Stimulated activated CD4-positive, alpha-beta T cell treated with anti-CD3 and anti-CD28 coated beads, TNF-alpha, amount 100 ng/mL, for 24 hours (primary cell): Measurements from ENCODE around the gene HMGB3.
"Not testable (repeated sequence)": the region's sequence is repeated elsewhere in the genome, so short reads cannot be mapped to it uniquely, and the experiment has no call there.

Experiments
- DNase-seq, 3 experiments: peaks; one replicate each; pipeline ENCODE4 v3.0.0-alpha.2; 2020; ENCODE audit warnings: low read depth in 3 of 3

Gene HMGB3

GRCh38 chrX:150977411-150978162, 5.5 kb upstream of the HMGB3 start:
- DNase-seq = no peak

GRCh38 chrX:150980186-150980585, 2.9 kb upstream of the HMGB3 start:
- DNase-seq = no peak

- no peak for DNase-seq
These were observed 2.4 kb upstream of the HMGB3 start for GRCh38 chrX:150980711-150981110.

GRCh38 chrX:150982235-150982787, 824 bp upstream of the HMGB3 start:
- no peak for DNase-seq

GRCh38 chrX:150983521-150984168, 510 bp downstream of the HMGB3 start:
- DNase-seq = peak in 1 of 3 experiments; percentile 2

- peak in 1 of 3 experiments; percentile 4 for DNase-seq
These were observed 1.2 kb downstream of the HMGB3 start for GRCh38 chrX:150984169-150984824.

GRCh38 chrX:150987687-150988086, 4.6 kb downstream of the HMGB3 start:
- DNase-seq = not testable (repeated sequence)

GRCh38 chrX:150989420-150989819, 6.3 kb downstream of the HMGB3 start:
- DNase-seq = no peak

GRCh38 chrX:150990910-150991309, 7.8 kb downstream of the HMGB3 start:
- DNase-seq = no peak

GRCh38 chrX:151000861-151001331, 17.8 kb downstream of the HMGB3 start:
- no peak for DNase-seq

- DNase-seq = no peak
These were observed 20.9 kb downstream of the HMGB3 start for GRCh38 chrX:151004085-151004484.

GRCh38 chrX:151006410-151007109, 23.4 kb downstream of the HMGB3 start:
- no peak for DNase-seq

GRCh38 chrX:151009582-151009981, 26.4 kb downstream of the HMGB3 start:
- DNase-seq = no peak

GRCh38 chrX:151013164-151013743, 30.1 kb downstream of the HMGB3 start:
- no peak for DNase-seq

GRCh38 chrX:151015684-151016083, 32.5 kb downstream of the HMGB3 start:
- no peak for DNase-seq

GRCh38 chrX:151019856-151020255, 36.7 kb downstream of the HMGB3 start:
- DNase-seq = no peak

- no peak for DNase-seq
These were observed 47.7 kb downstream of the HMGB3 start for GRCh38 chrX:151030845-151031244.

GRCh38 chrX:151031391-151031975, 48.3 kb downstream of the HMGB3 start:
- DNase-seq = no peak

- no peak for DNase-seq
These were observed 56.2 kb downstream of the HMGB3 start for GRCh38 chrX:151039351-151039750.
